GM18870 (cell line): Measurements from ENCODE around the gene TFAP2C.
"Not testable (repeated sequence)": the region's sequence is repeated elsewhere in the genome, so short reads cannot be mapped to it uniquely, and the experiment has no call there.

Experiments
- ATAC-seq: cut with Tn5 transposase; IDR thresholded peaks from one replicate; pipeline ENCODE4 v1.9.1; 2021; ENCODE audit warnings: moderate library complexity; ENCODE audit not compliant: unreplicated experiment

TFAP2C gene

GRCh38 chr20:56637576-56637975 lies 8.5 kb downstream of the TFAP2C start:
- ATAC-seq, result no peak

GRCh38 chr20:56646599-56646998 lies 17.5 kb downstream of the TFAP2C start:
- ATAC-seq, result no peak

GRCh38 chr20:56653211-56653610 lies 24.1 kb downstream of the TFAP2C start:
- no peak for ATAC-seq

GRCh38 chr20:56656632-56657031 lies 27.5 kb downstream of the TFAP2C start:
- no peak for ATAC-seq

GRCh38 chr20:56657879-56658278 lies 28.8 kb downstream of the TFAP2C start:
- ATAC-seq, result no peak

- ATAC-seq, result not testable (repeated sequence)
These were observed 29.3 kb downstream of the TFAP2C start for GRCh38 chr20:56658341-56658947.

GRCh38 chr20:56663660-56664059 lies 34.6 kb downstream of the TFAP2C start:
- ATAC-seq, result no peak

- ATAC-seq, result no peak
These were observed 35.7 kb downstream of the TFAP2C start for GRCh38 chr20:56664796-56665195.

GRCh38 chr20:56665806-56666205 lies 36.7 kb downstream of the TFAP2C start:
- no peak for ATAC-seq

GRCh38 chr20:56673450-56673849 lies 44.3 kb downstream of the TFAP2C start:
- ATAC-seq, result no peak

- ATAC-seq, result no peak
These were observed 46.9 kb downstream of the TFAP2C start for GRCh38 chr20:56676001-56676400.

GRCh38 chr20:56676679-56677078 lies 47.6 kb downstream of the TFAP2C start:
- ATAC-seq, result no peak

GRCh38 chr20:56683077-56683865 lies 54.2 kb downstream of the TFAP2C start:
- no peak for ATAC-seq

- no peak for ATAC-seq
These were observed 56.8 kb downstream of the TFAP2C start for GRCh38 chr20:56685879-56686278.

- no peak for ATAC-seq
These were observed 58.0 kb downstream of the TFAP2C start for GRCh38 chr20:56687061-56687460.

GRCh38 chr20:56688106-56688505 lies 59.0 kb downstream of the TFAP2C start:
- ATAC-seq, result no peak
